Kidney (tissue), 14 donors: ENCODE data around the gene PPM1H. TPM values are rescaled to one million over a fixed set of nuclear protein-coding genes. Genes with fewer than 3 reads are reported as not detected.

Experiments used
- DNase-seq, 5 donors: peaks; one replicate each; pipeline ENCODE4 v3.0.0-alpha.2; 2013 to 2020
- FAIRE-seq: peaks from 2 replicates; lab custom pipeline; 2012; peaks lifted over from hg19 to GRCh38; lab: Jason Lieb, UNC
- H3K27ac ChIP-seq, 2 donors: one replicate each; pipeline ENCODE4 v1.7.0; 2013; ENCODE audit warnings: low read depth in 2 of 2, low read length in 2 of 2, inconsistent platforms in 1 of 2
- H3K27me3 ChIP-seq: one replicate; pipeline ENCODE4 v1.7.1; 2013; ENCODE audit warnings: low read length, inconsistent platforms; ENCODE audit not compliant: control insufficient read depth, insufficient read depth
- H3K36me3 ChIP-seq, 3 donors: one replicate each; pipeline versions ENCODE4 v1.7.0 to v1.7.1; 2013; ENCODE audit warnings: low read length in 3 of 3, control low read depth in 1 of 3, inconsistent platforms in 1 of 3; ENCODE audit not compliant: insufficient read depth in 3 of 3, control insufficient read depth in 2 of 3
- H3K4me1 ChIP-seq, 3 donors: one replicate each; pipeline versions ENCODE4 v1.7.0 to v1.7.1; 2013; ENCODE audit warnings: low read length in 3 of 3, inconsistent platforms in 1 of 3, low read depth in 1 of 3; ENCODE audit not compliant: control insufficient read depth in 2 of 3, insufficient read depth in 2 of 3
- H3K4me3 ChIP-seq, 3 donors: one replicate each; pipeline versions ENCODE4 v1.7.0 to v1.8.1; 2013; ENCODE audit warnings: low read length in 3 of 3, control low read depth in 1 of 3, inconsistent platforms in 1 of 3
- H3K9ac ChIP-seq, 3 donors: one replicate each; pipeline versions ENCODE4 v1.7.0 to v1.7.1; 2013; ENCODE audit warnings: low read length in 3 of 3, control low read depth in 1 of 3, inconsistent platforms in 1 of 3
- H3K9me3 ChIP-seq, 3 donors: one replicate each; pipeline versions ENCODE4 v1.7.0 to v1.7.1; 2013; ENCODE audit warnings: low read length in 3 of 3, control low read depth in 1 of 3, inconsistent platforms in 1 of 3; ENCODE audit not compliant: control insufficient read depth in 2 of 3, insufficient read depth in 1 of 3
- intact Hi-C: fragments of 100-400 bp; cut with DNase I; formaldehyde crosslinking; loops from one replicate; pipeline ENCODE4 v1.11.1; 2022
- polyA plus RNA-seq: library from polyadenylated mRNA; stranded (reverse); fragments of 350-450 nt; fragmentation: Illumina TruSeq; extraction: RNeasy Lipid Tissue Mini Kit (QIAGEN cat#74804); gene quantifications from one replicate; pipeline ENCODE4 v1.2.3, GENCODE V29; 2014; ENCODE audit warnings: low read depth, low replicate concordance; ENCODE audit not compliant: insufficient read depth
- total RNA-seq: library from RNA; stranded (reverse); fragmentation: NEBNext Ultra II Directional; extraction: Animal tissue kit (Norgen Biotek cat#: 25700); gene quantifications from one replicate; pipeline ENCODE4 v1.2.1, GENCODE V29; 2021
- TF ChIP-seq, protein P1 (sequence below): IDR thresholded peaks from 3 replicates; pipeline ENCODE4 v1.5.1; 2012; ENCODE audit warnings: mild to moderate bottlenecking, moderate library complexity, borderline replicate concordance; ENCODE audit not compliant: insufficient read depth; ENCODE audit errors: extremely low read depth
- donor health status: control.
- donor health status: control.
- donor health status: control.
- donor health status: control.
- donor health status: control.
- donor health status: DM: yes; HTN: yes; CAD: no.
- donor health status: Normal renal cell carcinoma (clear cell type).

PPM1H gene
- total and polyA plus RNA-seq, 2 donors from 2014 or later: 8.7 to 25.0 TPM

DNA sequence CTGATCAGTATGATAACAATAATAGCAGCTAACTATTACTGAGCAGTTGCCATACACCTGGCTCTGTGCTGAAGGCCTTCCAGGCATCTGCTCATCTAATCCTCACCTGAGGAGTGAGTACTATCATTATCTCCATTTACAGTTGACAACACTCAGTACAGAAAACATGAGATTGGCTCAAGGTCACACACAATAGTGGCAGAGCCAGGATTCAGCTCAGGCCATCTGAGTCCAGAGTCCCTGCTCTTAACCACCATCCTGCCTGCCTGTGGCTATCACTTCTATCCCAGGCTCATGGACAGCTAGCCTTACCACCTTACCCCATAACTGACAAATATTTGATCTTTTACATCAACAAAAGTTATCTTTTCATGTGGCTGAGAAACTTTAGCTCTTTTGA lies 155.5 kb downstream of the PPM1H start:
- Histone ChIP-seq H3K9ac (no peak overlapping the region), H3K36me3 (no peaks in the 10 kb centered on the region), H3K27me3 (no peaks in the 10 kb centered on the region), H3K9me3 (no peaks in the 10 kb centered on the region), H3K4me1 (no peaks in the 10 kb centered on the region), H3K27ac (no peak overlapping the region), H3K4me3 (no peak overlapping the region)
- TF ChIP-seq, protein P1, sequence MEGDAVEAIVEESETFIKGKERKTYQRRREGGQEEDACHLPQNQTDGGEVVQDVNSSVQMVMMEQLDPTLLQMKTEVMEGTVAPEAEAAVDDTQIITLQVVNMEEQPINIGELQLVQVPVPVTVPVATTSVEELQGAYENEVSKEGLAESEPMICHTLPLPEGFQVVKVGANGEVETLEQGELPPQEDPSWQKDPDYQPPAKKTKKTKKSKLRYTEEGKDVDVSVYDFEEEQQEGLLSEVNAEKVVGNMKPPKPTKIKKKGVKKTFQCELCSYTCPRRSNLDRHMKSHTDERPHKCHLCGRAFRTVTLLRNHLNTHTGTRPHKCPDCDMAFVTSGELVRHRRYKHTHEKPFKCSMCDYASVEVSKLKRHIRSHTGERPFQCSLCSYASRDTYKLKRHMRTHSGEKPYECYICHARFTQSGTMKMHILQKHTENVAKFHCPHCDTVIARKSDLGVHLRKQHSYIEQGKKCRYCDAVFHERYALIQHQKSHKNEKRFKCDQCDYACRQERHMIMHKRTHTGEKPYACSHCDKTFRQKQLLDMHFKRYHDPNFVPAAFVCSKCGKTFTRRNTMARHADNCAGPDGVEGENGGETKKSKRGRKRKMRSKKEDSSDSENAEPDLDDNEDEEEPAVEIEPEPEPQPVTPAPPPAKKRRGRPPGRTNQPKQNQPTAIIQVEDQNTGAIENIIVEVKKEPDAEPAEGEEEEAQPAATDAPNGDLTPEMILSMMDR: no peak
- intact Hi-C loops: no loop called here
- FAIRE-seq (no peak), DNase-seq (no peak)

GRCh38 chr12:62778187-62778586 lies 156.8 kb downstream of the PPM1H start:
- DNase-seq: no peak
- no peak overlapping the region for H3K9ac ChIP-seq
- H3K36me3 ChIP-seq: no peaks in the 10 kb centered on the region
- H3K27me3 ChIP-seq: no peaks in the 10 kb centered on the region
- TF ChIP-seq, protein P1: no peak
- no peak overlapping the region for H3K4me3 ChIP-seq
- H3K4me1 ChIP-seq: no peaks in the 10 kb centered on the region
- no peak overlapping the region for H3K27ac ChIP-seq
- intact Hi-C loops: no loop called here
- FAIRE-seq: no peak
- no peaks in the 10 kb centered on the region for H3K9me3 ChIP-seq

DNA sequence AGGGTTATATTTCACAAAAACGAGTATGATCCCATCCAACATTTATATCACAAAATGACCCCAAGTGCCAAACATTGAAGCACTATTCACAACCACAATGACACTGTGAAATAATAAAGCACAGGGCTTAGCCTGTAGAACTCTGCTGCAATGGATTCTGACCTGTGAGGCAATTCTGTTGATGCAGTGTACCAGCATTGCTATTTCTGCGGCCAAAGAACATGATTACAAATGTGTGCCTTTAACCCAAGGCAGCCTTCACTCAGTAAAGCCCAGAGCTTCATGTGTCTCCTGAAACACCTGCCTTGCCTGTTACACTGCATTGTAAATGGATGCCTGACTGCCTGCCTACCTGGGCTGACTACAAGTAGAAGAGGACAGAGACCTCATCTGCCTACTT lies 158.0 kb downstream of the PPM1H start:
- intact Hi-C loops: no loop called here

More for the DNA sequence above, 158.0 kb downstream of the PPM1H start:
- Histone ChIP-seq H3K9ac (no peak overlapping the region), H3K9me3 (no peaks in the 10 kb centered on the region), H3K4me1 (no peaks in the 10 kb centered on the region), H3K27ac (no peak overlapping the region), H3K4me3 (no peak overlapping the region), H3K27me3 (no peaks in the 10 kb centered on the region), H3K36me3 (no peaks in the 10 kb centered on the region)
- TF ChIP-seq, protein P1: no peak
- FAIRE-seq: no peak
- no peak for DNase-seq
